ENCODE results near the gene OTUD1.

OTUD1 gene

DNA sequence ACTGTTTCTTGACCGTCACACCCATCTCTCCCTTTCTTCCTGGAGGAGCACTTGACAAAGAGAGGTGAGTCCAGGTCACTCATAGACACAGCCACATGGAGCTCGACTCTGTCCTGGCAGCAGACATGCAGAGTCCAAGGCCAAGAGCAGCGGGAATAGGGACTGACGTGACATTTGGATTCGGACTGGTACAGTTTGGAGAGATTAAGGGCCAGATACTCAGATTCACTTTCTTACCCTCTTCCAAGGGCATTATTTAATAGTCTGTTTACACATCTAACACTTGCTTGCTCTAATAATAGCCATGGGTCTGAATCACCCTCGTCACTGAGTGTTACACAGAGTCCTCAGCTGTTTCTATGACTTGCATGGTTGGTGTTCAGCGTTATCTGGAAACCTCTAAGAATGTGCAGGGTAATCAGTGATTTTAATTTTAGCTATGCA, 39.2 kb upstream of the OTUD1 start:
- H3K36me3 ChIP-seq (ENCODE audit: control insufficient read depth, insufficient read depth, low read length): no peaks in the 10 kb centered on the region
- no peaks in the 10 kb centered on the region for H3K27me3 ChIP-seq (replicated peaks; ENCODE audit: control insufficient read depth, insufficient read depth, low read length)
- no peak for DNase-seq (ENCODE audit: extremely low read depth, insufficient read length)
- TF ChIP-seq, protein P1, sequence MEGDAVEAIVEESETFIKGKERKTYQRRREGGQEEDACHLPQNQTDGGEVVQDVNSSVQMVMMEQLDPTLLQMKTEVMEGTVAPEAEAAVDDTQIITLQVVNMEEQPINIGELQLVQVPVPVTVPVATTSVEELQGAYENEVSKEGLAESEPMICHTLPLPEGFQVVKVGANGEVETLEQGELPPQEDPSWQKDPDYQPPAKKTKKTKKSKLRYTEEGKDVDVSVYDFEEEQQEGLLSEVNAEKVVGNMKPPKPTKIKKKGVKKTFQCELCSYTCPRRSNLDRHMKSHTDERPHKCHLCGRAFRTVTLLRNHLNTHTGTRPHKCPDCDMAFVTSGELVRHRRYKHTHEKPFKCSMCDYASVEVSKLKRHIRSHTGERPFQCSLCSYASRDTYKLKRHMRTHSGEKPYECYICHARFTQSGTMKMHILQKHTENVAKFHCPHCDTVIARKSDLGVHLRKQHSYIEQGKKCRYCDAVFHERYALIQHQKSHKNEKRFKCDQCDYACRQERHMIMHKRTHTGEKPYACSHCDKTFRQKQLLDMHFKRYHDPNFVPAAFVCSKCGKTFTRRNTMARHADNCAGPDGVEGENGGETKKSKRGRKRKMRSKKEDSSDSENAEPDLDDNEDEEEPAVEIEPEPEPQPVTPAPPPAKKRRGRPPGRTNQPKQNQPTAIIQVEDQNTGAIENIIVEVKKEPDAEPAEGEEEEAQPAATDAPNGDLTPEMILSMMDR (IDR thresholded peaks at IDR 0.05; ENCODE audit: insufficient read depth, low read length, poor library complexity, severe bottlenecking): no peak
- no peak overlapping the region for H3K4me3 ChIP-seq (replicated peaks; ENCODE audit: low read depth, low read length)

GRCh38 chr10:23402856-23403255, 36.0 kb upstream of the OTUD1 start:
- Histone ChIP-seq H3K4me3 (replicated peaks; ENCODE audit: low read depth, low read length) (no peak overlapping the region), H3K27me3 (replicated peaks; ENCODE audit: control insufficient read depth, insufficient read depth, low read length) (no peaks in the 10 kb centered on the region), H3K36me3 (ENCODE audit: control insufficient read depth, insufficient read depth, low read length) (no peaks in the 10 kb centered on the region)
- DNase-seq (ENCODE audit: extremely low read depth, insufficient read length): no peak
- TF ChIP-seq, protein P1 (IDR thresholded peaks at IDR 0.05; ENCODE audit: insufficient read depth, low read length, poor library complexity, severe bottlenecking): no peak

GRCh38 chr10:23403278-23403677, 35.6 kb upstream of the OTUD1 start:
- no peak for DNase-seq (ENCODE audit: extremely low read depth, insufficient read length)
- no peak overlapping the region for H3K4me3 ChIP-seq (replicated peaks; ENCODE audit: low read depth, low read length)
- H3K36me3 ChIP-seq (ENCODE audit: control insufficient read depth, insufficient read depth, low read length): no peaks in the 10 kb centered on the region
- TF ChIP-seq, protein P1 (IDR thresholded peaks at IDR 0.05; ENCODE audit: insufficient read depth, low read length, poor library complexity, severe bottlenecking): no peak
- H3K27me3 ChIP-seq (replicated peaks; ENCODE audit: control insufficient read depth, insufficient read depth, low read length): no peaks in the 10 kb centered on the region

DNA sequence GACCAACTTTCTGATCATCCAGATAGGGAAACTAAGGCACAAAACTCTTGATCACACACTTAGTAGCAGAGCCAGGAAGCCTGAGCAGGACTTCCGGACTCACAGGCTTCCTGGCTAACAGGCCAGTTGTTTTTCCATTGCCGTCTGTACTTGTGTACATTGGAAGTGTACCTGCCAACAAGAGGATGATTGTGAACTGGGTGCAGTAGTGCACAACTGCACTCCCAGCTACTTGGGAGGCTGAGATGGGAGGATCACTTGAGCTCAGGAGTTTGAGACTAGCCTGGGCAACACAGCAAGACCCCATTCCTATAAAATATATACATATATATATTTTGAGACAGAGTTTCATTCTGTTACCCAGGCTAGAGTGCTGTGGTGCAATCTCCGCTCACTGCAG, 35.2 kb upstream of the OTUD1 start:
- DNase-seq (ENCODE audit: extremely low read depth, insufficient read length): no peak
- Histone ChIP-seq H3K27me3 (replicated peaks; ENCODE audit: control insufficient read depth, insufficient read depth, low read length) (no peaks in the 10 kb centered on the region), H3K36me3 (ENCODE audit: control insufficient read depth, insufficient read depth, low read length) (no peaks in the 10 kb centered on the region), H3K4me3 (replicated peaks; ENCODE audit: low read depth, low read length) (no peak overlapping the region)
- TF ChIP-seq, protein P1 (IDR thresholded peaks at IDR 0.05; ENCODE audit: insufficient read depth, low read length, poor library complexity, severe bottlenecking): no peak

GRCh38 chr10:23404461-23404980, 34.4 kb upstream of the OTUD1 start:
- Histone ChIP-seq H3K27me3 (replicated peaks; ENCODE audit: control insufficient read depth, insufficient read depth, low read length) (no peaks in the 10 kb centered on the region), H3K36me3 (ENCODE audit: control insufficient read depth, insufficient read depth, low read length) (no peaks in the 10 kb centered on the region), H3K4me3 (replicated peaks; ENCODE audit: low read depth, low read length) (no peak overlapping the region)
- TF ChIP-seq, protein P1 (IDR thresholded peaks at IDR 0.05; ENCODE audit: insufficient read depth, low read length, poor library complexity, severe bottlenecking): no peak
- DNase-seq (ENCODE audit: extremely low read depth, insufficient read length): no peak

- Histone ChIP-seq H3K36me3 (ENCODE audit: control insufficient read depth, insufficient read depth, low read length) (no peaks in the 10 kb centered on the region), H3K27me3 (replicated peaks; ENCODE audit: control insufficient read depth, insufficient read depth, low read length) (no peaks in the 10 kb centered on the region), H3K4me3 (replicated peaks; ENCODE audit: low read depth, low read length) (no peak overlapping the region)
- TF ChIP-seq, protein P1 (IDR thresholded peaks at IDR 0.05; ENCODE audit: insufficient read depth, low read length, poor library complexity, severe bottlenecking): no peak
- DNase-seq (ENCODE audit: extremely low read depth, insufficient read length): no peak
These were observed 33.3 kb upstream of the OTUD1 start for GRCh38 chr10:23405540-23405939.
